HG03460 (cell line): ENCODE results near the gene TAF4.
"Not testable (repeated sequence)": the region's sequence is repeated elsewhere in the genome, so short reads cannot be mapped to it uniquely, and the experiment has no call there.

Experiments
- ATAC-seq: cut with Tn5 transposase; IDR thresholded peaks from one replicate; pipeline ENCODE4 v1.9.1; 2021; ENCODE audit not compliant: unreplicated experiment

The TAF4 gene

GRCh38 chr20:62079166-62079565 lies 13.5 kb upstream of the TAF4 start:
- no peak for ATAC-seq

GRCh38 chr20:62073323-62073722 lies 7.6 kb upstream of the TAF4 start:
- no peak for ATAC-seq

GRCh38 chr20:62071669-62072430 lies 6.2 kb upstream of the TAF4 start:
- ATAC-seq: not testable (repeated sequence)

- ATAC-seq: no peak
These were observed 4.1 kb upstream of the TAF4 start for GRCh38 chr20:62069741-62070216.

GRCh38 chr20:62068997-62069396 lies 3.3 kb upstream of the TAF4 start:
- ATAC-seq: no peak

GRCh38 chr20:62067547-62068260 lies 2.0 kb upstream of the TAF4 start:
- no peak for ATAC-seq

- no peak for ATAC-seq
These were observed 1.3 kb upstream of the TAF4 start for GRCh38 chr20:62066983-62067433.

GRCh38 chr20:62066339-62066982 lies 780 bp upstream of the TAF4 start:
- ATAC-seq: peak; percentile 21

GRCh38 chr20:62064770-62065673 lies 659 bp downstream of the TAF4 start:
- peak; percentile 6 for ATAC-seq

GRCh38 chr20:62063981-62064769 lies 1.5 kb downstream of the TAF4 start:
- ATAC-seq: no peak

GRCh38 chr20:62063315-62063980 lies 2.2 kb downstream of the TAF4 start:
- no peak for ATAC-seq

- ATAC-seq: no peak
These were observed 2.9 kb downstream of the TAF4 start for GRCh38 chr20:62062661-62063314.

GRCh38 chr20:62061851-62062423 lies 3.7 kb downstream of the TAF4 start:
- no peak for ATAC-seq

- no peak for ATAC-seq
These were observed 4.8 kb downstream of the TAF4 start for GRCh38 chr20:62060631-62061541.

- no peak for ATAC-seq
These were observed 5.6 kb downstream of the TAF4 start for GRCh38 chr20:62059920-62060630.

GRCh38 chr20:62059401-62059800 lies 6.3 kb downstream of the TAF4 start:
- no peak for ATAC-seq

- ATAC-seq: no peak
These were observed 6.7 kb downstream of the TAF4 start for GRCh38 chr20:62058941-62059340.
